A549 (cell line): ENCODE data around the gene RRAGD. TPM values are rescaled to one million over a fixed set of nuclear protein-coding genes. Genes with fewer than 3 reads are reported as not detected.

ENCODE experiments used
- ATAC-seq, 2 experiments: fragments of 200-7000 bp in 1 of 2; fragments of >200 bp in 1 of 2; cut with Nextera tagmentation in 1 of 2; cut with Tn5 transposase in 1 of 2; 3 replicates each; pipeline versions ENCODE4 v1.8.0 to v1.9.1; 2018 to 2020; ENCODE audit warnings: mild to moderate bottlenecking in 1 of 2, moderate library complexity in 1 of 2
- CTCF ChIA-PET: fragments of 300-600 bp; sonication (Branson Sonifier 250); formaldehyde crosslinking; extraction: SDS; loops from one replicate; lab custom pipeline; 2021; ENCODE audit warnings: antibody characterized with exemption, inconsistent platforms; lab: Yijun Ruan, JAX
- POLR2A ChIA-PET: fragments of 350-600 bp; formaldehyde crosslinking; extraction: SDS; loops from one replicate; lab custom pipeline; 2021; ENCODE audit warnings: antibody characterized with exemption, inconsistent platforms; lab: Yijun Ruan, JAX
- DNase-seq, 2 experiments: peaks; one replicate each; pipeline versions ENCODE4 v3.0.0 to v3.0.0-alpha.2; 2011 to 2016; ENCODE audit warnings: low read depth in 1 of 2, low spot score in 1 of 2
- FAIRE-seq: peaks from 2 replicates; lab custom pipeline; 2011; peaks lifted over from hg19 to GRCh38; lab: Jason Lieb, UNC
- H3K27ac ChIP-seq, 2 experiments: fragments of >200 bp; sonication (Bioruptor Twin); formaldehyde crosslinking; 3 replicates each; pipeline ENCODE4 v1.5.1; 2016 to 2017
- H3K4me1 ChIP-seq: fragments of >200 bp; sonication (Bioruptor Twin); formaldehyde crosslinking; 3 replicates; pipeline ENCODE4 v1.6.1; 2016
- H3K4me2 ChIP-seq: fragments of >200 bp; sonication (Bioruptor Twin); formaldehyde crosslinking; 3 replicates; pipeline ENCODE4 v1.6.1; 2016
- H3K4me3 ChIP-seq: fragments of >200 bp; sonication (Bioruptor Twin); formaldehyde crosslinking; 3 replicates; pipeline ENCODE4 v1.5.1; 2016
- H3K9me3 ChIP-seq: fragments of >200 bp; sonication (Bioruptor Twin); formaldehyde crosslinking; 3 replicates; pipeline ENCODE4 v1.6.1; 2016
- CHD2 ChIP-seq: fragments of 150-350 bp; IDR thresholded peaks from 2 replicates; pipeline ENCODE4 v1.6.1; 2014; ENCODE audit warnings: low read length; ENCODE audit not compliant: partially characterized antibody
- HOXB5 ChIP-seq: fragments of 250-450 bp; sonication (Bioruptor Pico); IDR thresholded peaks from 2 replicates; pipeline ENCODE4 v1.5.0; 2020; ENCODE audit warnings: mild to moderate bottlenecking, moderate library complexity
- MAFK ChIP-seq: fragments of 450-650 bp; IDR thresholded peaks from 2 replicates; pipeline ENCODE4 v1.6.1; 2014; ENCODE audit not compliant: partially characterized antibody
- MYC ChIP-seq: IDR thresholded peaks from 2 replicates; pipeline ENCODE4 v1.6.1; 2012; ENCODE audit warnings: mild to moderate bottlenecking, inconsistent platforms, low read length, improper control_type of control experiment, borderline replicate concordance
- NFE2L2 ChIP-seq: fragments of 150-350 bp; conservative IDR thresholded peaks from 2 replicates; pipeline ENCODE4 v1.6.1; 2014; ENCODE audit warnings: low read length
- NPAS2 ChIP-seq: fragments of 250-450 bp; sonication (Bioruptor Pico); IDR thresholded peaks from 2 replicates; pipeline ENCODE4 v1.8.0; 2022; ENCODE audit warnings: mild to moderate bottlenecking, moderate library complexity, borderline replicate concordance
- NR3C1 ChIP-seq: fragments of >200 bp; sonication (Bioruptor Twin); formaldehyde crosslinking; IDR thresholded peaks from 3 replicates; pipeline ENCODE4 v1.6.1; 2017
- PHF8 ChIP-seq: fragments of 200-600 bp; sonication (generic); IDR thresholded peaks from 2 replicates; pipeline ENCODE4 v1.6.1; 2016; ENCODE audit warnings: low read depth, mild to moderate bottlenecking, antibody characterized with exemption, moderate library complexity, borderline replicate concordance
- POLR2AphosphoS2 ChIP-seq: conservative IDR thresholded peaks from 2 replicates; pipeline ENCODE4 v1.6.1; 2012; ENCODE audit warnings: low read length, improper control_type of control experiment, inconsistent platforms
- RCOR1 ChIP-seq: fragments of 150-350 bp; IDR thresholded peaks from 2 replicates; pipeline ENCODE4 v1.6.1; 2014; ENCODE audit warnings: antibody characterized with exemption, low read length, low read depth
- RFX5 ChIP-seq: fragments of 450-650 bp; IDR thresholded peaks from 2 replicates; pipeline ENCODE4 v1.7.1; 2014; ENCODE audit warnings: antibody characterized with exemption, mild to moderate bottlenecking, moderate library complexity
- RNF2 ChIP-seq: fragments of 200-600 bp; sonication (generic); IDR thresholded peaks from 2 replicates; pipeline ENCODE4 v1.6.1; 2016; ENCODE audit warnings: low read depth, mild to moderate bottlenecking, antibody characterized with exemption, moderate library complexity, borderline replicate concordance
- ZSCAN20 ChIP-seq: fragments of 250-450 bp; sonication (Bioruptor Pico); IDR thresholded peaks from 2 replicates; pipeline ENCODE4 v1.8.0; 2022; ENCODE audit warnings: mild to moderate bottlenecking, moderate library complexity
- WGBS: methylation state at CpG from one replicate; pipeline ENCODE4 v1.1.6; 2017; ENCODE audit errors: missing lambda C conversion rate; 5-methylcytosine and 5-hydroxymethylcytosine counted together
- polyA plus RNA-seq, 4 experiments: library from polyadenylated mRNA; depleted of rRNA in 3 of 4; stranded (reverse); fragments of >200 nt; fragmentation: RNase III in 1 of 4; extraction: RNeasy Plus Mini Kit Qiagen cat#74134 plus additional on column Dnase treatment in 1 of 4; gene quantifications; 2 replicates in 3 of 4; 3 replicates in 1 of 4; pipeline ENCODE4 v1.2.3, GENCODE V29; 2011 to 2017
- TF ChIP-seq, protein P1 (sequence below): fragments of >200 bp; sonication (Bioruptor Twin); formaldehyde crosslinking; IDR thresholded peaks from 3 replicates; pipeline ENCODE4 v1.6.1; 2016
- TF ChIP-seq, protein P2 (sequence below): fragments of 200-600 bp; sonication (generic); IDR thresholded peaks from 2 replicates; pipeline ENCODE4 v1.6.1; 2016; ENCODE audit warnings: antibody characterized with exemption, mild to moderate bottlenecking, moderate library complexity
- TF ChIP-seq, protein P3 (sequence below): fragments of >200 bp; sonication (Bioruptor Twin); formaldehyde crosslinking; IDR thresholded peaks from 2 replicates; pipeline ENCODE4 v1.6.1; 2016

RRAGD gene
- polyA plus RNA-seq, 2 of the 4 experiments (the other 2 are of a cell fraction), result 0.72 to 1.2 TPM

DNA sequence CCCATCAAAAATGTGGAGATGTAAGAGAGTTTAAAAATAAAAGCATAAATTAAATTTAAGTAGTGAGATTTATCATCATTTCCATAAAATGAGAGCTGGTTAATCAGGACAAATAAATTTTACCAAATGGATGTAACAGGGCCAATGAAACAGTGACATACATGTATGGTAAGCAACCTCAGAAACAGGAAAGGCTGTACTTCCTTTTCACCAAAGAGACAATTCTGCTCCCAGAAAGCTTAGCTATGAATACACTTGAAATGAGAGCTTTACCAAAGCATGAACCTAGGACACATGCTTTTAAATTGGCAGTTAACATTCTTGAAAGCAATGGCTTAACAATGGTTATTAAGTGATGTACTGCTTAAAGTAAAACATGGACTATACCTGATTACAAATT lies 47.5 kb downstream of the RRAGD start:
- FAIRE-seq, result no peak
- H3K27ac ChIP-seq, result no peak overlapping the region
- ChIA-PET CTCF (interaction anchor here (1.3 to 2.7 kb wide), 2 partner anchors 53 to 382 kb away, joined by 5 to 10 read pairs; no protein-coding TSS in a partner anchor), POLR2A (interaction anchor here (0.8 kb wide), 1 partner anchor 12 kb away, joined by 3 read pairs; the partner anchor contains the start of gene UBE2J1)
- no peaks in the 10 kb centered on the region for H3K4me1 ChIP-seq
- no peak for DNase-seq
- ATAC-seq, result no peak
- H3K9me3 ChIP-seq, result no peaks in the 10 kb centered on the region
- no peak overlapping the region for H3K4me3 ChIP-seq
- TF ChIP-seq NR3C1 (no peak), HOXB5 (no peak), RCOR1 (no peak), RFX5 (no peak)
- no peak overlapping the region for H3K4me2 ChIP-seq

DNA sequence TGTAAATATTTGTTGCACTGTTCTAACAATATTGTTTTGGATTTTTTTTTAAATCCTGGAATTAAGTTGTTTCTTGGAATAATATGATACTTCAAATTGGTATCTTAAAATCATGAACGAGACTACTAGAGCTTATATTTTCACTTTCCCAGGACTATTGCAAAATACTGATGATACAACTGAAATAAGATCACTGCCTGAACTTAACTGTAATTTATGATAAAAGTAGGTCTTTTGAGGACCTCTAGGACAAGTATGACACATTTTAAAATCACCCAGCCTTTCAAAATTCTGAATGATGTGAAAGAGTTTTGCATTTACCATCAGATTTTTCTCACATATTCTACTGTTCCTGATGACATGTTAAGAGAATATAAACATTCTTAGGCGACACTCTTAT lies 50.9 kb downstream of the RRAGD start:
- no peak overlapping the region for H3K4me3 ChIP-seq
- ATAC-seq, result no peak
- H3K4me2 ChIP-seq, result no peak overlapping the region
- no peak for TF ChIP-seq ZSCAN20 (CRISPR knock-in tag)
- TF ChIP-seq POLR2AphosphoS2, result no peak
- CTCF ChIA-PET, result interaction anchor here (4.9 kb wide), 1 partner anchor 11 kb away, joined by 25 read pairs; no protein-coding TSS in a partner anchor
- POLR2A ChIA-PET, result no interaction called here
- 89% methylated on average over 2 of the region's 2 CpGs for WGBS
- H3K4me1 ChIP-seq, result no peaks in the 10 kb centered on the region
- no peak overlapping the region for H3K27ac ChIP-seq
- DNase-seq, result no peak
- FAIRE-seq, result no peak
- no peaks in the 10 kb centered on the region for H3K9me3 ChIP-seq

DNA sequence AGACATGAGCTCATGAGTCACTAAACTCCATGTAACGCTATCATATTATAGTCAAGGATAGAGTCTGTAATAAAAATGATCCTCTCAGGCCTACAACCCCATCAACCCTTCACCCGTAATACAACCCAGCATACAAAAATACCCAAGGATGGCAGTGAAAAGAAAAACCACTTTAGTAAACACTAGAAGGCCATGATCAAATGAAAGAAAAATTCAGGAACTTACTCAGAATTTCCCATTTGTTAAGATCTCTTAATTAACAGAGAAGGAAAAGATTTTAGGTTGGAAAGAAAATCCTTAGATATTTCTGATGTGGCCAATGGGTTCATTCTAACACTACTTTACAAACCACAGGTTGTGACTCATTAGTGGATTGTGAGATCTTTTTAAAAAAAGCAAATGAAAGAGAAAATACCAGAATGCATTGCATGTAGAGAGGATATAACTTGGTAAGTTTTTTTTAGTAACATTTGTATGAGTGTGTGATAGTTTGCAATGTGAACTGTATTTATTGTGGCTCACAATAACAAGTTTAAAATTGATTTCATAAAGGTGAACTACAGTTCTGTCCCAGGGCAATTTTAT lies 51.6 kb downstream of the RRAGD start:
- ChIA-PET CTCF (interaction anchor here (1.5 to 4.9 kb wide), 2 partner anchors 12 to 49 kb away, joined by 4 to 25 read pairs; no protein-coding TSS in a partner anchor), POLR2A (no interaction called here)
- H3K4me1 ChIP-seq, result no peaks in the 10 kb centered on the region
- no peak for ATAC-seq
- no peak for TF ChIP-seq RFX5
- TF ChIP-seq, protein P1, sequence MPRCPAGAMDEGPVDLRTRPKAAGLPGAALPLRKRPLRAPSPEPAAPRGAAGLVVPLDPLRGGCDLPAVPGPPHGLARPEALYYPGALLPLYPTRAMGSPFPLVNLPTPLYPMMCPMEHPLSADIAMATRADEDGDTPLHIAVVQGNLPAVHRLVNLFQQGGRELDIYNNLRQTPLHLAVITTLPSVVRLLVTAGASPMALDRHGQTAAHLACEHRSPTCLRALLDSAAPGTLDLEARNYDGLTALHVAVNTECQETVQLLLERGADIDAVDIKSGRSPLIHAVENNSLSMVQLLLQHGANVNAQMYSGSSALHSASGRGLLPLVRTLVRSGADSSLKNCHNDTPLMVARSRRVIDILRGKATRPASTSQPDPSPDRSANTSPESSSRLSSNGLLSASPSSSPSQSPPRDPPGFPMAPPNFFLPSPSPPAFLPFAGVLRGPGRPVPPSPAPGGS, result no peak
- TF ChIP-seq, all 56 proteins: peak for 0
- DNase-seq (no peak), FAIRE-seq (no peak)
- no peaks in the 10 kb centered on the region for H3K9me3 ChIP-seq
- WGBS, result 82% methylated on average over 2 of the region's 2 CpGs
- no peak overlapping the region for H3K4me3 ChIP-seq
- H3K27ac ChIP-seq, result no peak overlapping the region
- H3K4me2 ChIP-seq, result no peak overlapping the region

DNA sequence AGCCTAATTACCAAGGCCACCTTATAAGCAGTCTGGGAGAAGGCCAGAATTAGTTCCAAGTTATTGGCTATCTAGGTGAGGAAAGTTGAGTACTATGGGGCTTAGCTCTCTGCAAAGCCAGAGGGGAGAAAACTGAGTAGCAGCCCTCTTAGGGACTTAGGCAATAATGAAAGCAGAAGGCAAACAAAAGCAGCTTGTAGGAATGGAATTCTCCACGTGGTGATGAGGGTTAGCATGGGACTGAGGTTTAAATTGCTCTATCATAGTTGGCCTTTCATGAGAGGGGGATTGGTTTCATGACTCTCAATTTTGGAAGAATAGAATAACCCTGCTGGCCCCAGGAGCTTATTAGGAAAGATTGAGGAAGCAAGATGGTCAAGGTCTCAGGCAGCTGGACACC lies 52.5 kb downstream of the RRAGD start:
- TF ChIP-seq RNF2 (no peak), NFE2L2 (no peak), MYC (no peak), PHF8 (no peak), CHD2 (no peak), NPAS2 (CRISPR knock-in tag) (no peak), MAFK (no peak)
- TF ChIP-seq, protein P2, sequence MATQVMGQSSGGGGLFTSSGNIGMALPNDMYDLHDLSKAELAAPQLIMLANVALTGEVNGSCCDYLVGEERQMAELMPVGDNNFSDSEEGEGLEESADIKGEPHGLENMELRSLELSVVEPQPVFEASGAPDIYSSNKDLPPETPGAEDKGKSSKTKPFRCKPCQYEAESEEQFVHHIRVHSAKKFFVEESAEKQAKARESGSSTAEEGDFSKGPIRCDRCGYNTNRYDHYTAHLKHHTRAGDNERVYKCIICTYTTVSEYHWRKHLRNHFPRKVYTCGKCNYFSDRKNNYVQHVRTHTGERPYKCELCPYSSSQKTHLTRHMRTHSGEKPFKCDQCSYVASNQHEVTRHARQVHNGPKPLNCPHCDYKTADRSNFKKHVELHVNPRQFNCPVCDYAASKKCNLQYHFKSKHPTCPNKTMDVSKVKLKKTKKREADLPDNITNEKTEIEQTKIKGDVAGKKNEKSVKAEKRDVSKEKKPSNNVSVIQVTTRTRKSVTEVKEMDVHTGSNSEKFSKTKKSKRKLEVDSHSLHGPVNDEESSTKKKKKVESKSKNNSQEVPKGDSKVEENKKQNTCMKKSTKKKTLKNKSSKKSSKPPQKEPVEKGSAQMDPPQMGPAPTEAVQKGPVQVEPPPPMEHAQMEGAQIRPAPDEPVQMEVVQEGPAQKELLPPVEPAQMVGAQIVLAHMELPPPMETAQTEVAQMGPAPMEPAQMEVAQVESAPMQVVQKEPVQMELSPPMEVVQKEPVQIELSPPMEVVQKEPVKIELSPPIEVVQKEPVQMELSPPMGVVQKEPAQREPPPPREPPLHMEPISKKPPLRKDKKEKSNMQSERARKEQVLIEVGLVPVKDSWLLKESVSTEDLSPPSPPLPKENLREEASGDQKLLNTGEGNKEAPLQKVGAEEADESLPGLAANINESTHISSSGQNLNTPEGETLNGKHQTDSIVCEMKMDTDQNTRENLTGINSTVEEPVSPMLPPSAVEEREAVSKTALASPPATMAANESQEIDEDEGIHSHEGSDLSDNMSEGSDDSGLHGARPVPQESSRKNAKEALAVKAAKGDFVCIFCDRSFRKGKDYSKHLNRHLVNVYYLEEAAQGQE, result no peak
- TF ChIP-seq, protein P3, sequence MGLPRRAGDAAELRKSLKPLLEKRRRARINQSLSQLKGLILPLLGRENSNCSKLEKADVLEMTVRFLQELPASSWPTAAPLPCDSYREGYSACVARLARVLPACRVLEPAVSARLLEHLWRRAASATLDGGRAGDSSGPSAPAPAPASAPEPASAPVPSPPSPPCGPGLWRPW, result no peak
- TF ChIP-seq, protein P1, result no peak
- TF ChIP-seq, all 56 proteins: peak for 0
- no peaks in the 10 kb centered on the region for H3K4me1 ChIP-seq
- ChIA-PET POLR2A (no interaction called here), CTCF (interaction anchor here (1.5 to 4.9 kb wide), 3 partner anchors 8 to 48 kb away, joined by 4 to 25 read pairs (median 4); no protein-coding TSS in a partner anchor)
- no peaks in the 10 kb centered on the region for H3K9me3 ChIP-seq
- H3K4me2 ChIP-seq, result no peak overlapping the region
- WGBS, result 7% methylated on average over 1 of the region's 1 CpG
- no peak overlapping the region for H3K27ac ChIP-seq
- FAIRE-seq, result no peak
- no peak for DNase-seq
- H3K4me3 ChIP-seq, result no peak overlapping the region
- no peak for ATAC-seq
